ENCODE data around the gene HYLS1.
"Not testable (repeated sequence)": the region's sequence is repeated elsewhere in the genome, so short reads cannot be mapped to it uniquely, and the experiment has no call there.

HYLS1 gene

GRCh38 chr11:125902927-125903710, 15.7 kb downstream of the HYLS1 start, which contains the start of gene PUS3:
Gene PUS3, minus strand, starts transcription at chr11:125903206. Its CDS starts 6,922 bp downstream, at chr11:125896284.
- peak; percentile 90 for DNase-seq (ENCODE audit: low spot score)

DNA sequence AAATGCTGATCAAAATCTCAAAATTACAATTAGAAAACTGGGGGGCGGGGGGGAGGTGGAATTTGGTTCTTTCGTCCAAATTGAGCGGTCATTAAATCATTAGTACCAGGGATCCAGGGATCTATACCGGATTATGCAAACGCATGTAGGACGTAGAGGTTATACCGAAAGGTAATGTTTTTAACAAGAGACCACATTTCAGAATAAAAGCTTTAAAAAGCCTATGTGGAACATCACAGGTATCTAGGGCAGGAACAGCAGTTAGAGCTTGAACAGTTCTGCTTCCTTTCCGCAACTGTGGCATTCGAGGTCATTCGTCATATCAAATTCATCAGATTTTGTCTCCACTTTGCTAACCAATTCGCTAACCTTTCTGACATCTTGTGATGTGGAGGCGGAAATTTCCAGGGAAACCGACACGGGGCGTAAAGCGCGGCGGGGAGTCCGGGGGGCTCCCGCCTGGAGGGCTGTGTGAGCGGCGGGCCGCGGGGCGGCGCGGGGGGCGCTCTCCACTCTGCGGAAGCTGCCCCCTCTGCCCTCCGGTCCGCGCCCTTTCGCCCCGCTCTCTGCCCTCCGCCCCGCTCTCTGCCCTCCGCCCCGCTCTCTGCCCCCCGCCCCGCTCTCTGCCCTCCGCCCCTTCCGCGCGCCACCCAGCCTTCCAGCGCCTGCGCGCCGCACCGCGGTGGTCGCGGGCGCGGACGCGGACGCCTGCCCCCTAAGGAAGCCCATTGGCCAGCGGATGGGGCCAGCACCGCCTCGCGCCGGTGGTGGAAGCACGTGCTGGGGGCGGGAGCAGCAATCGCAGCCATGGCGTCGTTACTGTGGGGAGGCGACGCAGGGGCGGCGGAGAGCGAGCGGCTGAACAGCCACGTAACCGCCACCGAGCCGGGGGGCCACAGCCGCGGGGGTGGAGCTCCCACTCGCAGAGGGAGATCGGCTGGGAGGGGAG, 16.5 kb downstream of the HYLS1 start, which contains the start of gene DDX25:
Gene DDX25 (plus strand): TSS at position 798 of the 949 bp plus-strand sequence. CDS start 10 bp downstream, at position 808.
- DNase-seq (ENCODE audit: low spot score) = peak; percentile 83

- DNase-seq (ENCODE audit: low spot score) = no peak
Observed at GRCh38 chr11:125904678-125905077, 17.2 kb downstream of the HYLS1 start.

DNA sequence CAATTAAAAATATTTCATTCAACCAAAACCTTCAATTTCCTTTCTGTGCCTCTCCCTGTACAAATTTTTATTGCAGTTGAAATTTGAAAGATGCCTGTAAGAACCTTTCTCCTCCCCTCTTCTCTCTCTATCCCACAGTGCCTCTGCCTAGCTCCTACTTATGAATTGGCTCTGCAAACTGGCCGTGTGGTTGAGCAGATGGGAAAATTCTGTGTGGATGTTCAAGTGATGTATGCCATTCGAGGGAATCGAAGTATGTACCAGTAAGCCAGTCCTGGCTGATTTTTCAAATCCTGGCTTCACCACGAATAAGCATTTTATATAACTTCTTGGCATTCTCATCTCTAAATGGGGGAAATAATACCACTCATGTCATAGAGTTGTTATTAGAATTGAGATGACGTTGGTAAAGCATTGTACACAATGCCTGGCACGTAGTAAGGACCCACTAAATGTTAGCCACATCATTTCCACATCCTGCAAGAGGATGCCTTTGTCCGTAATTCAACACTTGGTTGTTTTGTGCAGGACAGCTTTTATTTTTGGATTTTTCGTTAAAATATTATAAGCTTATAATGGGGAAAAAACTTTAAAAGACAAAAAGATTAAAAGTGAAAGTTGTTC, 22.9 kb downstream of the HYLS1 start:
- DNase-seq (ENCODE audit: low spot score) = no peak

DNA sequence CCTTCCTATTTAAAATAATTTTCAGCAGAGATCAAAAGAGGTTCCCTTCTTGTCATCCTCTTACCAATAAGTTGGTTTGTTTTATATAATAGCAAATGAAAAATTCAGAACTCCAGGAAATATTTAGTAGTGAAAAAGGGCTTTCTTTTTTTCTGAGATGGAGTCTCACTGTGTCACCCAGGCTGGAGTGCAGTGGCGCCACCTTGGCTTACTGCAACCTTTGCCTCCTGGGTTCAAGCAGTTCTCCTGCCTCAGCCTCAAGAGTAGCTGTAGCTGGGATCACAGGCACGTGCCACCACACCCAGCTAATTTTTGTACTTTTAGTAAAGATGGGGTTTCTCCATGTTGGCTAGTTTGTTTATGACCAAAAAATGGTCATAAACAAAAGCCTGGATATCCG, 27.1 kb downstream of the HYLS1 start:
- DNase-seq (ENCODE audit: low spot score) = not testable (repeated sequence)

- DNase-seq (ENCODE audit: low spot score) = no peak
Observed at GRCh38 chr11:125916683-125917347, 29.3 kb downstream of the HYLS1 start.

DNA sequence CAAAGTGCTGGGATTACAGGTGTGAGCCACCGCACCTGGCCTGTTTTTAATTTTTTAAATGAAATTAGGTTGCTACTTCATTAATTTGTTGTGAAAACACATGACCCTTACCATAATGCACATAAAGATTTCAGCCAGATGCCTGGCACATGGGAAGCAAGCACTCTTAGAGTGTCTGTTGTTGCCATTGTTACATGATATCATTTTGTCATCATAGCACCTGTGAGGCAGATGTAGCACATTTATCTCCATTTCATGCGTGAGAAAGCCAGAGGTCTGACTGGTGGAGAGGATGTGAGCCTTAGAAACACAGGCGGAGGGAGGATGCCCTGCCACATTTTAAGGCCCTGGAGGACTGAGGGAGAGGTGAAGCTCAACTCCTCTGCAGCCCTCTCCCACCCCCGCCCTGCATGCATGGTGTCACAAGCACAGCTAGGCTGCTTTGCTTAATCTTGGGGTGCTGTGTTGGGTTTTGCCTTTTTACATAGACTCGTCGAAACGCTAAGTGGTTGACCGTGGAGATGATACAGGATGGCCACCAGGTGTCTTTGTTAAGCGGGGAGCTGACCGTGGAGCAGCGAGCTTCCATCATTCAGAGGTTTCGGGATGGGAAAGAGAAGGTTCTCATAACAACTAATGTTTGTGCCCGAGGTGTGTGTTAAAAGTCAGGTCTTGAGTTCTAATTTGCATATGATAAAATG, 30.8 kb downstream of the HYLS1 start:
- no peak for DNase-seq (ENCODE audit: low spot score)

GRCh38 chr11:125921042-125921441, 33.6 kb downstream of the HYLS1 start:
- no peak for DNase-seq (ENCODE audit: low spot score)

DNA sequence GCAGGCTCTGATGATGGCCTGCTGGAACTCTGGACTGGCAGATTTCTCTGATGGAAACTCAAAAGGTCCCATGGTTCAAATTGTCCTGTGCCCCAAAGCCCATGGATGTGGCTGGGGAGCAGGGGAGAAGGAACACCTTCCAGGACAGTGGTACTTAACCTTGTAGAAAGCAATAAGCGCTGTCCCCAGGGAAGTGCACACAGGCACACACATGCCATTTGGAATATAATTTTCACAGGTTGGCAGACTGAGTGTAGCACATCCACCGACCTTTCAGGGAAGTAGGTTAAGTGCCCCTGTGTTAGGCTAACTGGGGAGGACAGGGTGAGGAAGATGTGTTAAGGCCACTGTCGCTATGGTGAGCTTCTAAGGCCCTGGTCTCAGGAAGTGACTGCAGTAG, 34.7 kb downstream of the HYLS1 start:
- no peak for DNase-seq (ENCODE audit: low spot score)

DNA sequence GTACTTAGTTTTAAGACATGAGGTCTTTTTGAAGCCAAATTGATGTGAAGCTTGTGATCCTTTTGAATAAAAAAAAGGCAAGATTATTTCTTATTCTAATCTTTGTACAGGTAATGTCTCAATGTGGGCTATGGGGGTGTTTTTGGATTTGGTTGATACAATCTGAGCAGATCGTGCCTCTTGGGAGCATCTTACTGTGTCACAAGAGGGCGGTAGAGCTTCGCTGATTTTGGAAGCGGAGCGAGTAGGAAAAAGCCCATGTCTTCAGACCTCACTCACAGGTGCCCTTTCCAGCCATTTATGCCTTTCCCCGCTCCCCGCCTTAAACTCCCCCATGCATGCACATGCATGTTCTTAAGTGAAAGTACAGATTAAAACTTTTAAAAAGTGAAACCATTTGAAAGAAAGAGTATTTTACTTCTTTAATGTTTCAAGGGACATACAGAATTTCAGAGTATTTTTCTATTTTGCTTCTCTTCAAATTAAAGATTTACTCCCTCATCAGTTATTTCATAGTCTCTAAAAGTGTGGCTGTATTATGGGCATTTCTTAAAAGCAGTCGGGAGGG, 35.6 kb downstream of the HYLS1 start:
- DNase-seq (ENCODE audit: low spot score) = peak; percentile 70

DNA sequence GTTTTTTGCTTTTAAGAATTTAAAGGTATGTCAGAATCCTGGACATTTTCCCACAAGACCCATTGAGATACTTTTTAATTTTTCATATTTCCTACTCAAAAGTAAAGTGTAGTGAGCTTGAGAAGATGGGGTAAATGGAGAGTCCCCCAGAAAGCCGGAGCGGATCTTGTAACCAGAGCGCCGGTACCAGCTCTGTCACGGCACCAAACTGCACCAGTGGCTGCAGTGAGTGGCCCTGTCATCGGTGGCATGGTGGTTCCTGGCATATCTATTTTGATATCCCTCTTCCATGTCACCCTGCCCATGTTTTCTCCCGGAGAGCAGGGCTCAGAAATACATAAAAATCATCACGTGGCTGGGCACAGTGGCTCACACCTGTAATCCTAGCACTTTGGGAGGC, 36.2 kb downstream of the HYLS1 start:
- DNase-seq (ENCODE audit: low spot score) = no peak

DNA sequence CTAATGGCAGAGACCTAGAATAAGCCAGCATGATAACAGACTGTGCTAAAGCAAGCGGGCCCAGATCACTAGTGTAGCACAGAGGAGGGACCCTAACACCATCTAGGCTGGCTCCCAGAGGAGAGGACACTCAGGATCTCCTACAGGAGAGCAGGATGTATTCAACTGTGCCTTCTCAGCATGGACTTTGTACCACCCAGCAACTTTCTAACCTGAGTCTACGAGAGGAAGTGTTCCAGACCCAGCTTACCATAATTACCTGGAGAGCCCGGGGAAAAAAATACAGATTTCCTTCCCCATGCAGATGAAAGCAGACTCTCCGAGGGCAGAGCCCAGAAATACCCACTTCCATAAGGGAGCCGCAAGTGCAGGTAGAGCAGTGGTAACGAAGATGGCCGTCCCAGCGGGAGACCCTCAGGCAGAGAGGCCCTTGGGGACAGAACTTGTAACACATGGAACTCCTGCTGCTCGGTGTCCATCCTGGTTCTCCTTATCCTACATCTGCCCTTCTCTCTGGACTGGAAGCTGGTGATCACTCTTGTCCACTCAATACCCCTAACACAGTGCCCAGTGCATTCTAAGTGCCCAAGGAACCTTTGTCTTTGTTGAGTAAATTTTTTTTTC, 37.0 kb downstream of the HYLS1 start:
- DNase-seq (ENCODE audit: low spot score) = no peak

- DNase-seq (ENCODE audit: low spot score) = no peak
Observed at GRCh38 chr11:125925247-125925740, 37.8 kb downstream of the HYLS1 start.

DNA sequence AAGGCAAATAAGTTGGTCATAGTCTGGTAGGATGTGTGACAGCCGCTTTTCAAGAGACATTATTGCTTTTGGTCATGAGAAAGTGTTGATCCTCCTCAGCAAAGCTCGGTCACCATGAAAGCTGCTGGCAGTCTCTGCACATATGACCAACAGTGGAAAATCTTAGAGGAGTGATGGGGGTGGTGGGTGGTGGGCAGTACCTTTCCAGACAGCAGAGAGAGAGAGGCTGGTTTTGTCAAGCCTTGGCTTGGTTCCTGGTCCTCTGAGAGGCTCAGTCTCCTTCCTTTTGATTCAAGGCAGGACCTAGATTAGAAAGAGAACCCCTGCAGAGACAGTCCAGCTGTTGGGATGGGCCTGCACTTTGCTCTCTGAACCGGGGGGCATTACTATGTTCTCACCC, 38.3 kb downstream of the HYLS1 start:
- DNase-seq (ENCODE audit: low spot score) = no peak

GRCh38 chr11:125926682-125927081, 39.2 kb downstream of the HYLS1 start:
- DNase-seq (ENCODE audit: low spot score) = no peak

DNA sequence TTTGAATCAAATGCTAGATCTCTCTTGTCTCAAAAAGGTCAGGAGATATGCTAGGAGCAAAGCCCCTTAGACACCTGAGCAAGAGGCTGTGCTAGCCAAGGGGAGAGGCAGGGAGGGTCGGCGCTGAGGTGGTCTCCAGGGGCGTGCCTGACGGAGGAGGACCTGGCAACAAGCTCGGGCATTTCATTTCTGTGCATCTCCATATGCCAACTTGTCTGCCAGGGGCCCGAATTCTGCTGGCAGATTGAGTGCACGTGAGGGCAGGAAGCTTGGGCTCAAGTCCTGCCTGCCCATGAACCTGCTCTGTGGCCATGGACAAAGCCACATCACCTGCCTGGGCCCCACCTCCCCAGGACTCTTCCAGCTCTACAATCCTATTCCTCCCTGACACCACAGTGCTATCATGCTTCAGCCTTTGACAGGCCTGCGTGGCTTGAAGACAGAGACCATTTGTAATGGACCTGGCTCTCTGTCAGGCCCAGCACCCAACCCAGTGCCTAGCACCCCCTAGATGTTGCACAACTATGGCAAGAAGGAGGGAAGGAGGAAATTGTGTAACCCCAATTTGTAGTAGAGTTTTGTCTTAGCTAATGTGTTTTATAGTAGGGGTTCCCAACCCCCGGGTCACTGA, 42.1 kb downstream of the HYLS1 start:
- DNase-seq (ENCODE audit: low spot score) = no peak

GRCh38 chr11:125930076-125930450, 42.6 kb downstream of the HYLS1 start:
- no peak for DNase-seq (ENCODE audit: low spot score)

DNA sequence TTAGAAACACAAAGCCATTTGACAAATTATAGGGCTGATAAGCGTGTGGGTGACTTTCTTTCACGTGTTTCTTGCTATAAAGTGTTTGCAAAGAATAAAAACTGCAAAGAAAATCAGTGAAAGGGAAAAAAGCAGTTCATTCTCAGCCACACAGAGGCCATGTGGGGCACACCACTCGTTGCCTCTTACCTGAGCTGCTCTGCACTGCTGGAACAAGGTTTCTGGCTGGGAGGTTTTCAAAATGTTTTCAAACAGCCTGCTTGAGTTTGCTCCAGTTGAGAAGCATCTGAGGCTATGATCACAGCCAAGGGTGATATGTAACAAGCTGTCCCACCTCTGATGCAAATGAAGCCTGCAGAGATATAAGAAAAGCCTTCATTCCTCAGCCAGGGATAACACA, 43.6 kb downstream of the HYLS1 start:
- no peak for DNase-seq (ENCODE audit: low spot score)

- no peak for DNase-seq (ENCODE audit: low spot score)
Observed at GRCh38 chr11:125931668-125932067, 44.2 kb downstream of the HYLS1 start.

DNA sequence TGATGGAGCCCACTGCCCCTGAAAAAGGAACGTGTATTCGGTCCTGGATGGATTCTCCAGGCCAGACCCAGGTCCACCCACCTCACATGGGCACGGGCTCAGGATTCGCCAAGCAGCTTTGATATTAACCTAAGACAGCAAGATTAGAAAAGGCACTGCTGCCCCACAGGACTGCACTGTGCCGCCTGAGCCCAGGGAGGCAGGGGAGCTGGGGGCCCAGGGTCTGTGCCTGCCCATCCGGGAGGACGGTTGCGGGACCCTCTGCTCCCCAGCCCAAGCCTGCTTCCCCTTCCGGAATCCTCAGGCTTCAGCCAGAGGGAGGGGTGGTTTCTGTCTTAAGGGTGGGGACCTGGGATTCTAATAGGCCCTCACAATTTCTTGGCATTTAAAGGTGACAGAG, 44.8 kb downstream of the HYLS1 start:
- DNase-seq (ENCODE audit: low spot score) = no peak

All from ecto neural progenitor cell (in vitro differentiated cells).